DOHH2 (cell line): Measurements from ENCODE around the gene RIMBP2.

Experiments used
- H3F3A ChIP-seq: fragments of 200-600 bp; sonication (generic), shearing (Covaris generic); 2 replicates; pipeline ENCODE4 v1.6.0; 2016; ENCODE audit warnings: antibody characterized with exemption, mild to moderate bottlenecking; ENCODE audit not compliant: control insufficient read depth, insufficient read depth
- H3K27ac ChIP-seq: fragments of 200-600 bp; sonication (generic); 2 replicates; pipeline ENCODE4 v1.5.1; 2014; ENCODE audit warnings: low read depth, mild to moderate bottlenecking, low read length, moderate library complexity
- H3K27me3 ChIP-seq: fragments of 200-600 bp; sonication (generic); 2 replicates; pipeline ENCODE4 v1.6.1; 2014; ENCODE audit warnings: mild to moderate bottlenecking, low read length, mixed read lengths; ENCODE audit not compliant: control insufficient read depth
- H3K36me3 ChIP-seq: fragments of 200-600 bp; sonication (generic); 2 replicates; pipeline ENCODE4 v1.6.1; 2014; ENCODE audit warnings: mild to moderate bottlenecking, low read length, moderate library complexity, mixed read lengths; ENCODE audit not compliant: control insufficient read depth
- H3K4me1 ChIP-seq: fragments of 200-600 bp; sonication (generic); 2 replicates; pipeline ENCODE4 v1.6.1; 2014; ENCODE audit warnings: mild to moderate bottlenecking, low read length, mixed read lengths; ENCODE audit not compliant: control insufficient read depth
- H3K4me2 ChIP-seq: fragments of 200-600 bp; sonication (generic); 2 replicates; pipeline ENCODE4 v1.6.0; 2014; ENCODE audit warnings: mild to moderate bottlenecking, low read length, moderate library complexity
- H3K4me3 ChIP-seq: fragments of 200-600 bp; sonication (generic); 2 replicates; pipeline ENCODE4 v1.5.1; 2014; ENCODE audit warnings: mild to moderate bottlenecking, low read length, mixed read lengths
- H3K79me2 ChIP-seq: fragments of 200-600 bp; sonication (generic); 2 replicates; pipeline ENCODE4 v1.6.1; 2014; ENCODE audit warnings: mild to moderate bottlenecking, low read length, mixed read lengths; ENCODE audit not compliant: control insufficient read depth
- H3K9me2 ChIP-seq: fragments of 200-600 bp; sonication (generic); replicated peaks from 2 replicates; pipeline ENCODE4 v1.6.1; 2014; ENCODE audit warnings: mild to moderate bottlenecking, low read length, mixed read lengths; ENCODE audit not compliant: control insufficient read depth
- H3K9me3 ChIP-seq: fragments of 200-600 bp; sonication (generic); 2 replicates; pipeline ENCODE4 v1.6.1; 2014; ENCODE audit warnings: antibody characterized with exemption, low read length, mixed read lengths; ENCODE audit not compliant: control insufficient read depth, insufficient read depth
- H4K20me1 ChIP-seq: fragments of 200-600 bp; sonication (generic); 2 replicates; pipeline ENCODE4 v1.6.0; 2014; ENCODE audit warnings: low read depth, mild to moderate bottlenecking, antibody characterized with exemption, low read length, moderate library complexity; ENCODE audit not compliant: control insufficient read depth, insufficient read depth
- CTCF ChIP-seq: fragments of 200-600 bp; sonication (generic); IDR thresholded peaks from one replicate; pipeline ENCODE4 v1.5.1; 2014; ENCODE audit warnings: antibody characterized with exemption, mild to moderate bottlenecking, low read depth, low read length; ENCODE audit not compliant: poor library complexity, severe bottlenecking
- EZH2phosphoT487 ChIP-seq: fragments of 200-600 bp; sonication (generic); IDR thresholded peaks from 2 replicates; pipeline ENCODE4 v1.6.1; 2017; ENCODE audit warnings: borderline replicate concordance, mild to moderate bottlenecking, antibody characterized with exemption, low read length, moderate library complexity, mixed read lengths

The RIMBP2 gene

GRCh38 chr12:130669205-130669557, 46.9 kb downstream of the RIMBP2 start:
- no peak overlapping the region for H3K4me3 ChIP-seq
- no peak for TF ChIP-seq CTCF
- TF ChIP-seq EZH2phosphoT487, result no peak
- no peak overlapping the region for H3K27ac ChIP-seq
- H3K4me2 ChIP-seq, result no peak overlapping the region
- H3K27me3 ChIP-seq, result no peaks in the 10 kb centered on the region
- H3K4me1 ChIP-seq, result no peaks in the 10 kb centered on the region
- H4K20me1 ChIP-seq, result no peaks in the 10 kb centered on the region
- no peaks in the 10 kb centered on the region for H3F3A ChIP-seq
- H3K9me2 ChIP-seq, result no peaks in the 10 kb centered on the region
- H3K9me3 ChIP-seq, result no peaks in the 10 kb centered on the region
- no peaks in the 10 kb centered on the region for H3K79me2 ChIP-seq
- no peaks in the 10 kb centered on the region for H3K36me3 ChIP-seq

DNA sequence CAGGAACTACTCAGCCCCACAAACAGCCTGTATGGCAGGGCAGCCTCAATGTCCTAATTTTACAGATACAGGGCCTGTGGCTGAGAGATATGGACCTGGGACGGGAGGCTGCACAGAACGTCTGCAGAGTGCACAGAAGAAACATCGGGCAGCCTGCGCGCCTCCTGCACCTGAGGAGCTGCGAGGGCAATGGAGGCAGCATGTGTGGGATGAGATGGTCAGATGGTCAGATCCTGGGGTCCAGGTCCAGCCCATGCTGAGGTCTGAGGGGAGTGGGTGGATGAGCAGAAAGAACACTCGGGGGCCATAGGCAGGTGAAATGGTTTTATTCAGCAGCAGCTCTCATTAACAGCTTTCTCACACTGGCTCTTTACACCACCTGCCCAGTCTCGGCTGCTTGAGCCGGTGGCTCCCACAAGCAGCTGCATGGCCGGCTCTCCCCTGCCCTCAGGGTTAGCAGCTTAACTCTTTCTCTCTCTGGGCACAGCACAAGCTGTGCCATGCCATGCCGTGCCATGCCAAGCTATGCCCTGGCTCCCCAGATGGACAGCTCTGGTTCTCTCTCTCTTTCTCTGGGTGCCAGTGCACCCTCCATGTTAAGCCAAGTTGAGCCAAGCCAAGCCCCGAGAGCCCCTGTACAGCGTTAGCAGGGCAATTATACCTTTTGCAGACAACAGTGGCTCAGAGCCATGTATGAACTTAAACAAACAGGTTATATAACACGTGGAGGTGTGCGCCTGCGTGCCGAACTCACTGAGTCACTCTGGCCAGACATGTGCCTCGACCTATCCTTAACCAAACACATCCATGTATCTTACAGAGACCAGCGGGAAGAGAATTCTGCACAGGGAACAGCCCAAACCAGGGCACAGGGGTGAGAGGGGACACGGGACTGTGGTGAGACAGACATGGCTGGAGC, 47.6 kb downstream of the RIMBP2 start:
- Histone ChIP-seq H4K20me1 (no peaks in the 10 kb centered on the region), H3K27ac (no peak overlapping the region), H3K9me2 (no peaks in the 10 kb centered on the region), H3K4me2 (no peak overlapping the region), H3K36me3 (no peaks in the 10 kb centered on the region), H3K4me1 (no peaks in the 10 kb centered on the region), H3F3A (no peaks in the 10 kb centered on the region), H3K4me3 (no peak overlapping the region), H3K9me3 (no peaks in the 10 kb centered on the region), H3K27me3 (no peaks in the 10 kb centered on the region), H3K79me2 (no peaks in the 10 kb centered on the region)
- TF ChIP-seq CTCF (no peak), EZH2phosphoT487 (no peak)

GRCh38 chr12:130667421-130667960, 48.6 kb downstream of the RIMBP2 start:
- Histone ChIP-seq H4K20me1 (no peaks in the 10 kb centered on the region), H3K9me2 (no peaks in the 10 kb centered on the region), H3K4me1 (no peaks in the 10 kb centered on the region), H3K36me3 (no peaks in the 10 kb centered on the region), H3K27me3 (no peaks in the 10 kb centered on the region), H3K9me3 (no peaks in the 10 kb centered on the region), H3K4me3 (no peak overlapping the region), H3K27ac (no peak overlapping the region), H3K79me2 (no peaks in the 10 kb centered on the region), H3K4me2 (no peak overlapping the region), H3F3A (no peaks in the 10 kb centered on the region)
- no peak for TF ChIP-seq EZH2phosphoT487
- TF ChIP-seq CTCF, result no peak
